ENCODE results near the gene TRAPPC10. TPM values are rescaled to one million over a fixed set of nuclear protein-coding genes. Genes with fewer than 3 reads are reported as not detected.
A peak's percentile ranks its signal among the peaks of the same experiment; 100 is the strongest.

The TRAPPC10 gene
- total and polyA plus RNA-seq, 9 of the 15 experiments (the other 6 are each of a cell fraction or from before 2014, with no cell fraction given), result 1.1 to 33.8 (median 24.3) TPM

- no peak for TF ChIP-seq TFE3 (CRISPR knock-in tag; IDR thresholded peaks at IDR 0.05)
- no peak for TF ChIP-seq ZNF280B (CRISPR knock-in tag; IDR thresholded peaks at IDR 0.05)
- no peak for TF ChIP-seq BRCA1 (IDR thresholded peaks at IDR 0.05)
- no peak for TF ChIP-seq BRCA1 (CRISPR knock-in tag; IDR thresholded peaks at IDR 0.05)
- TF ChIP-seq ZNF778 (CRISPR knock-in tag; IDR thresholded peaks at IDR 0.05), result no peak
- TF ChIP-seq TAF15 (IDR thresholded peaks at IDR 0.05; ENCODE audit: low read depth, low read length), result no peak
- no peak for TF ChIP-seq ZFP1 (CRISPR knock-in tag; IDR thresholded peaks at IDR 0.05)
- no peak for TF ChIP-seq RNF219 (CRISPR knock-in tag; IDR thresholded peaks at IDR 0.05)
- TF ChIP-seq ATF1 (CRISPR knock-in tag; IDR thresholded peaks at IDR 0.05), result peak; percentile 83
- TF ChIP-seq ATF1 (tag; IDR thresholded peaks at IDR 0.05), result peak; percentile 93
- TF ChIP-seq HMGXB4 (CRISPR knock-in tag; IDR thresholded peaks at IDR 0.05), result no peak; the same call in 1 of the 2 replicates
- peak in 1 of 2 experiments; percentile 67; a peak in 2 of 4 replicates for TF ChIP-seq NRF1 (conservative IDR thresholded peaks at IDR 0.05 in 1 of 2, IDR thresholded peaks at IDR 0.05 in 1 of 2)
- TF ChIP-seq ZNF592 (IDR thresholded peaks at IDR 0.05), result peak; percentile 77
- TF ChIP-seq DACH1 (IDR thresholded peaks at IDR 0.05; ENCODE audit: partially characterized antibody), result no peak
- TF ChIP-seq ZSCAN32 (CRISPR knock-in tag; IDR thresholded peaks at IDR 0.05), result peak; percentile 64; the same call in 1 of the 2 replicates
- no peak for TF ChIP-seq POLR3G (IDR thresholded peaks at IDR 0.05; ENCODE audit: extremely low read depth, insufficient read length, insufficient replicate concordance)
These were observed at the start of gene TRAPPC10 (continued) for GRCh38 chr21:44011579-44012473.

Data from K562 (cell line).